K562 (cell line): ENCODE data around the gene STRN3. TPM values are rescaled to one million over a fixed set of nuclear protein-coding genes. Genes with fewer than 3 reads are reported as not detected.
"Not testable (repeated sequence)": the region's sequence is repeated elsewhere in the genome, so short reads cannot be mapped to it uniquely, and the experiment has no call there.

ENCODE experiments used
- ATAC-seq: fragments of 200-7000 bp; cut with Tn5 transposase; 3 replicates; pipeline ENCODE4 v1.9.1; 2020; ENCODE audit warnings: moderate library complexity
- BruUV-seq: library from RNA; stranded (reverse); fragments of 400-500 nt; replicated peaks from 2 replicates; lab custom pipeline; 2021; lab: Mats Ljungman, UMichigan
- CTCF ChIA-PET: fragments of 300-600 bp; formaldehyde crosslinking; extraction: SDS; loops from one replicate; lab custom pipeline; 2021; ENCODE audit warnings: low intra/inter-chr PET ratio; lab: Yijun Ruan, JAX
- POLR2A ChIA-PET: fragments of 300-600, 350-650 bp; sonication (Branson Sonifier 250); formaldehyde crosslinking; extraction: SDS; loops from one replicate; lab custom pipeline; 2021; ENCODE audit warnings: antibody characterized with exemption, inconsistent platforms; lab: Yijun Ruan, JAX
- DNase-seq, 4 experiments: peaks; one replicate each; pipeline versions ENCODE4 v3.0.0 to v3.0.0-alpha.2; 2011 to 2018; ENCODE audit warnings: low spot score in 3 of 4, mixed read lengths in 3 of 4; ENCODE audit errors: extremely low read depth in 1 of 4
- FAIRE-seq: peaks from 2 replicates; lab custom pipeline; 2011; peaks lifted over from hg19 to GRCh38; lab: Jason Lieb, UNC
- H2AFZ ChIP-seq: 2 replicates; pipeline ENCODE4 v1.6.0; 2011; ENCODE audit warnings: low read depth, low read length, control low read depth, inconsistent platforms
- H3K27ac ChIP-seq: fragments of 200-600 bp; 3 replicates; pipeline ENCODE4 v1.8.0; 2011; ENCODE audit warnings: low read depth, mild to moderate bottlenecking, control low read depth, inconsistent platforms, low read length, moderate library complexity, mixed read lengths; ENCODE audit errors: extremely low read depth
- H3K27me3 ChIP-seq, 2 experiments: fragments of 300-600 bp in 1 of 2; 2 replicates in 1 of 2; 3 replicates in 1 of 2; pipeline versions ENCODE4 v1.6.0 to v1.8.0; 2011; ENCODE audit warnings: inconsistent platforms in 2 of 2, low read length in 2 of 2, mild to moderate bottlenecking in 1 of 2, mixed read lengths in 1 of 2, moderate library complexity in 1 of 2; ENCODE audit not compliant: control insufficient read depth in 2 of 2, insufficient read depth in 2 of 2
- H3K36me3 ChIP-seq: fragments of 300-600 bp; 3 replicates; pipeline ENCODE4 v1.8.0; 2011; ENCODE audit warnings: mild to moderate bottlenecking, low read length, inconsistent platforms; ENCODE audit not compliant: control insufficient read depth, insufficient read depth
- H3K4me1 ChIP-seq, 2 experiments: fragments of 200-600 bp in 1 of 2; replicated peaks in 1 of 2; 2 replicates in 1 of 2; 3 replicates in 1 of 2; pipeline versions ENCODE4 v1.5.1 to v1.8.0; 2011; ENCODE audit warnings: inconsistent platforms in 2 of 2, low read length in 2 of 2, mild to moderate bottlenecking in 1 of 2, mixed read lengths in 1 of 2, moderate library complexity in 1 of 2; ENCODE audit not compliant: control insufficient read depth in 2 of 2, insufficient read depth in 2 of 2
- H3K4me2 ChIP-seq: 2 replicates; pipeline ENCODE4 v1.6.1; 2011; ENCODE audit warnings: low read length, control low read depth, inconsistent platforms, mixed read lengths; ENCODE audit not compliant: insufficient read depth
- H3K4me3 ChIP-seq: fragments of 200-600 bp; sonication (generic), shearing (Covaris generic); 2 replicates; pipeline ENCODE4 v1.5.1; 2016; ENCODE audit warnings: control low read depth, inconsistent platforms
- H3K79me2 ChIP-seq: fragments of 200-600 bp; 3 replicates; pipeline ENCODE4 v1.8.0; 2011; ENCODE audit warnings: low read length, inconsistent platforms; ENCODE audit not compliant: control insufficient read depth, insufficient read depth
- H3K9ac ChIP-seq, 2 experiments: 2 replicates each; pipeline versions ENCODE4 v1.6.0 to v1.6.1; 2011; ENCODE audit warnings: low read depth in 2 of 2, low read length in 2 of 2, control low read depth in 1 of 2, inconsistent platforms in 1 of 2, mild to moderate bottlenecking in 1 of 2, mixed read lengths in 1 of 2; ENCODE audit not compliant: insufficient read depth in 1 of 2
- H3K9me1 ChIP-seq: one replicate; pipeline ENCODE4 v1.6.0; 2011; ENCODE audit warnings: inconsistent platforms, mild to moderate bottlenecking, low read length, moderate library complexity; ENCODE audit not compliant: control insufficient read depth, insufficient read depth
- H3K9me3 ChIP-seq: replicated peaks from 2 replicates; pipeline ENCODE4 v1.5.1; 2011; ENCODE audit warnings: low read depth, low read length, inconsistent platforms; ENCODE audit not compliant: control insufficient read depth, insufficient read depth
- H4K20me1 ChIP-seq: replicated peaks from 2 replicates; pipeline ENCODE4 v1.6.1; 2011; ENCODE audit warnings: low read length, inconsistent platforms, mixed read lengths; ENCODE audit not compliant: control insufficient read depth, insufficient read depth
- ASH1L ChIP-seq: fragments of 450-650 bp; IDR thresholded peaks from 2 replicates; pipeline ENCODE4 v1.6.1; 2018; ENCODE audit warnings: borderline replicate concordance, mild to moderate bottlenecking, low read depth; ENCODE audit not compliant: partially characterized antibody
- CAMTA2 ChIP-seq: fragments of 250-450 bp; sonication (Bioruptor Pico); conservative IDR thresholded peaks from 2 replicates; pipeline ENCODE4 v1.5.1; 2022
- HNRNPK ChIP-seq: fragments of 200-400 bp; formaldehyde crosslinking; IDR thresholded peaks from one replicate; pipeline ENCODE4 v1.6.1; 2018; ENCODE audit warnings: mild to moderate bottlenecking, low read depth, low read length; ENCODE audit not compliant: poor library complexity, severe bottlenecking
- IRF2 ChIP-seq: sonication (generic); formaldehyde crosslinking; IDR thresholded peaks from 2 replicates; pipeline ENCODE4 v1.8.1; 2022; ENCODE audit warnings: mild to moderate bottlenecking, missing genetic modification reagents
- MXI1 ChIP-seq: IDR thresholded peaks from 2 replicates; pipeline ENCODE4 v1.6.1; 2011; ENCODE audit warnings: low read depth, mild to moderate bottlenecking, improper control_type of control experiment, low read length
- NFATC3 ChIP-seq: fragments of 450-650 bp; IDR thresholded peaks from 2 replicates; pipeline ENCODE4 v1.6.1; 2017; ENCODE audit warnings: mild to moderate bottlenecking
- NR2C2 ChIP-seq, 2 experiments: fragments of 200-800 bp in 1 of 2; sonication (Bioruptor generic) in 1 of 2; sonication (generic) in 1 of 2; formaldehyde crosslinking in 1 of 2; IDR thresholded peaks; 2 replicates each; pipeline versions ENCODE4 v1.6.1 to v1.8.0; 2016 to 2022; ENCODE audit warnings: mild to moderate bottlenecking in 1 of 2, missing compliant biosample characterization in 1 of 2, missing genetic modification characterization in 1 of 2, missing genetic modification reagents in 1 of 2
- NR2F6 ChIP-seq: fragments of 450-650 bp; formaldehyde crosslinking; IDR thresholded peaks from 2 replicates; pipeline ENCODE4 v1.4.0; 2020; ENCODE audit warnings: mild to moderate bottlenecking
- POLR3G ChIP-seq: IDR thresholded peaks from 2 replicates; pipeline ENCODE4 v1.6.1; 2011; ENCODE audit not compliant: insufficient read length, insufficient replicate concordance; ENCODE audit errors: extremely low read depth
- RHOXF2B ChIP-seq: fragments of 250-450 bp; sonication (Bioruptor Pico); conservative IDR thresholded peaks from 2 replicates; pipeline ENCODE4 v1.5.1; 2021
- SMARCB1 ChIP-seq: IDR thresholded peaks from 2 replicates; pipeline ENCODE4 v1.6.1; 2011; ENCODE audit warnings: improper control_type of control experiment, low read depth; ENCODE audit not compliant: insufficient read length
- SP2 ChIP-seq: IDR thresholded peaks from 2 replicates; pipeline ENCODE4 v1.6.1; 2011; ENCODE audit warnings: mild to moderate bottlenecking, low read depth, low read length, moderate library complexity; ENCODE audit not compliant: poor library complexity, severe bottlenecking; ENCODE audit errors: extremely low read depth
- TEAD4 ChIP-seq, 2 experiments: sonication (generic) in 1 of 2; formaldehyde crosslinking in 1 of 2; IDR thresholded peaks; 2 replicates each; pipeline versions ENCODE4 v1.6.1 to v1.8.0; 2012 to 2022; ENCODE audit warnings: borderline replicate concordance in 1 of 2, inconsistent platforms in 1 of 2, low read length in 1 of 2, mild to moderate bottlenecking in 1 of 2, missing genetic modification reagents in 1 of 2
- ZBED1 ChIP-seq: IDR thresholded peaks from 2 replicates; pipeline ENCODE4 v1.6.1; 2014
- ZC3H4 ChIP-seq: sonication (generic); formaldehyde crosslinking; IDR thresholded peaks from 2 replicates; pipeline ENCODE4 v1.9.0; 2021; ENCODE audit warnings: missing genetic modification reagents, borderline replicate concordance
- ZNF764 ChIP-seq: fragments of 250-450 bp; sonication (Bioruptor Pico); IDR thresholded peaks from 2 replicates; pipeline ENCODE4 v1.4.0; 2020; ENCODE audit warnings: low read depth, mild to moderate bottlenecking, moderate library complexity
- ZSCAN29 ChIP-seq: fragments of 450-650 bp; IDR thresholded peaks from 2 replicates; pipeline ENCODE4 v1.6.1; 2017
- WGBS: fragments of 100-300 bp; shearing (Covaris generic); methylation state at CpG from one replicate; pipeline ENCODE4 v1.1.6; 2016; ENCODE audit warnings: low coverage, mixed read lengths; ENCODE audit not compliant: insufficient coverage; ENCODE audit errors: missing lambda C conversion rate; 5-methylcytosine and 5-hydroxymethylcytosine counted together
- in situ Hi-C: fragments of 300-500 bp; cut with MboI; formaldehyde crosslinking; loops from 4 replicates; pipeline ENCODE4 v1.15.0; 2018; ENCODE audit warnings: inconsistent platforms, mixed read lengths
- intact Hi-C: fragments of 100-400 bp; cut with micrococcal nuclease; formaldehyde crosslinking; loops from 2 replicates; pipeline ENCODE4 v1.14.2; 2022
- polyA plus RNA-seq, 8 experiments: library from polyadenylated mRNA; depleted of rRNA in 4 of 8; stranded (reverse) in 5 of 8; unstranded in 3 of 8; fragments of >200 nt; fragmentation: Nextera tagmentation in 2 of 8; fragmentation: Illumina TruSeq in 1 of 8; extraction: Ambion mirVana in 2 of 8; extraction: Trizol in 1 of 8; gene quantifications; 2 replicates each; pipeline versions ENCODE4 v1.2.1 to v1.2.3, GENCODE V29; 2011 to 2014; ENCODE audit warnings: inconsistent platforms in 1 of 8, missing spikeins in 1 of 8
- total RNA-seq, 7 experiments: library from RNA; depleted of rRNA in 6 of 7; stranded (reverse); fragments of >200 nt in 6 of 7; fragmentation: Illumina TruSeq in 2 of 7; extraction: Trizol in 2 of 7; gene quantifications; 2 replicates each; pipeline versions ENCODE4 v1.2.1 to v1.2.3, GENCODE V29; 2011 to 2021; ENCODE audit warnings: low replicate concordance in 1 of 7
- TF ChIP-seq, protein P1 (sequence below), 2 experiments: fragments of 450-650 bp; conservative IDR thresholded peaks; 2 replicates each; pipeline ENCODE4 v1.6.1; 2017; ENCODE audit warnings: mild to moderate bottlenecking in 2 of 2, moderate library complexity in 2 of 2

The STRN3 gene
- total and polyA plus RNA-seq, 9 of the 15 experiments (the other 6 are each of a cell fraction or from before 2014, with no cell fraction given): 5.9 to 29.1 (median 16.0) TPM

GRCh38 chr14:31068235-31068634, 42.1 kb upstream of the STRN3 start:
- H3K9me1 ChIP-seq: no peaks in the 10 kb centered on the region
- ChIA-PET CTCF (no interaction called here), POLR2A (no interaction called here)
- H4K20me1 ChIP-seq: no peaks in the 10 kb centered on the region
- H3K4me3 ChIP-seq: no peak overlapping the region
- no peak overlapping the region for H3K4me2 ChIP-seq
- no peaks in the 10 kb centered on the region for H3K79me2 ChIP-seq
- FAIRE-seq: no peak
- TF ChIP-seq ZBED1 (no peak), TEAD4 (IDR thresholded peaks at IDR 0.05; ENCODE audit: low read length) (no peak), TEAD4 (CRISPR knock-in tag; IDR thresholded peaks at IDR 0.05; ENCODE audit: borderline replicate concordance) (no peak), POLR3G (no peak), HNRNPK (no peak), RHOXF2B (no peak), ZNF764 (CRISPR knock-in tag) (no peak), NR2C2 (CRISPR knock-in tag; IDR thresholded peaks at IDR 0.05) (no peak), NR2C2 (tag; IDR thresholded peaks at IDR 0.05) (no peak), ZSCAN29 (no peak), ASH1L (no peak), CAMTA2 (CRISPR knock-in tag) (no peak), IRF2 (CRISPR knock-in tag) (no peak), NFATC3 (no peak), MXI1 (no peak), ZC3H4 (CRISPR knock-in tag) (no peak), NR2F6 (CRISPR knock-in tag) (no peak), SP2 (no peak), SMARCB1 (no peak)
- TF ChIP-seq, protein P1, sequence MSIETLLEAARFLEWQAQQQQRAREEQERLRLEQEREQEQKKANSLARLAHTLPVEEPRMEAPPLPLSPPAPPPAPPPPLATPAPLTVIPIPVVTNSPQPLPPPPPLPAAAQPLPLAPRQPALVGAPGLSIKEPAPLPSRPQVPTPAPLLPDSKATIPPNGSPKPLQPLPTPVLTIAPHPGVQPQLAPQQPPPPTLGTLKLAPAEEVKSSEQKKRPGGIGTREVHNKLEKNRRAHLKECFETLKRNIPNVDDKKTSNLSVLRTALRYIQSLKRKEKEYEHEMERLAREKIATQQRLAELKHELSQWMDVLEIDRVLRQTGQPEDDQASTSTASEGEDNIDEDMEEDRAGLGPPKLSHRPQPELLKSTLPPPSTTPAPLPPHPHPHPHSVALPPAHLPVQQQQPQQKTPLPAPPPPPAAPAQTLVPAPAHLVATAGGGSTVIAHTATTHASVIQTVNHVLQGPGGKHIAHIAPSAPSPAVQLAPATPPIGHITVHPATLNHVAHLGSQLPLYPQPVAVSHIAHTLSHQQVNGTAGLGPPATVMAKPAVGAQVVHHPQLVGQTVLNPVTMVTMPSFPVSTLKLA (conservative IDR thresholded peaks at IDR 0.05): no peak
- no peak overlapping the region for H3K27ac ChIP-seq
- H2AFZ ChIP-seq: no peak overlapping the region
- peaks cover 0 to 7% of the 10 kb centered on the region in 2 experiments; a peak in 1 of 5 replicates for H3K4me1 ChIP-seq
- no peaks in the 10 kb centered on the region for H3K9me3 ChIP-seq
- WGBS: 89% methylated on average over 1 of the region's 1 CpG
- intact Hi-C loops (no loop called here), in situ Hi-C loops (no loop called here)
- no peak for ATAC-seq
- no peaks in the 10 kb centered on the region for H3K36me3 ChIP-seq
- no peak for DNase-seq
- BruUV-seq: no TSS peak
- H3K27me3 ChIP-seq: no peaks in the 10 kb centered on the region
- no peak overlapping the region for H3K9ac ChIP-seq

- DNase-seq, FAIRE-seq, H3K27me3 ChIP-seq, H3K9me1 ChIP-seq, H3K27ac ChIP-seq, H3K4me3 ChIP-seq, H3K36me3 ChIP-seq, CTCF ChIA-PET, POLR2A ChIA-PET, intact Hi-C loops, H3K4me2 ChIP-seq, BruUV-seq, H4K20me1 ChIP-seq, H2AFZ ChIP-seq, ATAC-seq, in situ Hi-C loops, H3K9ac ChIP-seq, H3K9me3 ChIP-seq: not testable (repeated sequence)
- peaks cover 20% of the 10 kb centered on the region; the same call in 2 of the 3 replicates for H3K79me2 ChIP-seq
- 89% methylated on average over 5 of the region's 8 CpGs for WGBS
- peaks cover 21 to 29% of the 10 kb centered on the region in 2 experiments; a peak in 4 of 5 replicates for H3K4me1 ChIP-seq
These were observed 36.7 kb upstream of the STRN3 start for GRCh38 chr14:31062908-31063307.
